Liver (tissue), 2 donors: ENCODE measurements around the gene XYLT1.

Experiments
- CTCF ChIP-seq: fragments of 150-350 bp; IDR thresholded peaks from 2 replicates; pipeline ENCODE4 v1.5.1; 2017; ENCODE audit warnings: improper control_type of control experiment, low read depth, low read length; ENCODE audit not compliant: missing input control
- FOXA1 ChIP-seq: IDR thresholded peaks from 2 replicates; pipeline ENCODE4 v1.6.1; 2016; ENCODE audit warnings: antibody characterized with exemption
- ZBTB33 ChIP-seq: IDR thresholded peaks from 2 replicates; pipeline ENCODE4 v1.6.1; 2016; ENCODE audit warnings: antibody characterized with exemption
- donor health status: healthy.

GRCh38 chr16:17499223-17499902 lies 28.6 kb upstream of the XYLT1 start:
- no peak for TF ChIP-seq CTCF
- TF ChIP-seq ZBTB33: no peak
- no peak for TF ChIP-seq FOXA1
